ENCODE results near the gene CXCL5. TPM values are rescaled to one million over a fixed set of nuclear protein-coding genes. Genes with fewer than 3 reads are reported as not detected.

CXCL5 gene
- total and polyA plus RNA-seq, 8 donors = 1.3 to 40.1 (median 13.1) TPM; not detected in 2

GRCh38 chr4:74032064-74032463, 33.6 kb upstream of the CXCL5 start:
- TF ChIP-seq POLR2AphosphoS5 (IDR thresholded peaks at IDR 0.05) = no peak
- no peak for TF ChIP-seq POLR2A (IDR thresholded peaks at IDR 0.05)
- DNase-seq = peak in 1 of 2 donors; percentile 34
- Histone ChIP-seq H3K4me3 (no peak overlapping the region), H3K36me3 (no peaks in the 10 kb centered on the region), H3K4me1 (peaks cover 0 to 4% (median 0%) of the 10 kb centered on the region in 4 donors), H3K9me3 (no peaks in the 10 kb centered on the region), H3K27ac (peak overlapping the region in 1 of 5 donors; percentile 10), H3K27me3 (no peaks in the 10 kb centered on the region)
- intact Hi-C loops (cut with DNase I; ENCODE audit: low total_unique reads) = no loop called here

GRCh38 chr4:74031576-74031975, 33.1 kb upstream of the CXCL5 start:
- Histone ChIP-seq H3K27ac (peak overlapping the region in 1 of 5 donors; percentile 10), H3K36me3 (no peaks in the 10 kb centered on the region), H3K4me3 (no peak overlapping the region), H3K4me1 (peaks cover 0 to 4% (median 0%) of the 10 kb centered on the region in 4 donors), H3K9me3 (no peaks in the 10 kb centered on the region), H3K27me3 (no peaks in the 10 kb centered on the region)
- no peak for DNase-seq
- TF ChIP-seq EP300 (IDR thresholded peaks at IDR 0.05) = no peak
- TF ChIP-seq POLR2A (IDR thresholded peaks at IDR 0.05) = no peak
- no peak for TF ChIP-seq CTCF (IDR thresholded peaks at IDR 0.05)
- TF ChIP-seq POLR2AphosphoS5 (IDR thresholded peaks at IDR 0.05) = no peak
- intact Hi-C loops (cut with DNase I; ENCODE audit: low total_unique reads) = no loop called here

- peaks cover 0 to 4% (median 0%) of the 10 kb centered on the region in 4 donors for H3K4me1 ChIP-seq
- no peaks in the 10 kb centered on the region for H3K9me3 ChIP-seq
- H3K4me3 ChIP-seq = no peak overlapping the region
- no peak overlapping the region for H3K27ac ChIP-seq
- no peak for DNase-seq
- no peaks in the 10 kb centered on the region for H3K27me3 ChIP-seq
- no peaks in the 10 kb centered on the region for H3K36me3 ChIP-seq
- intact Hi-C loops (cut with DNase I; ENCODE audit: low total_unique reads) = no loop called here
- TF ChIP-seq CTCF (IDR thresholded peaks at IDR 0.05) (no peak), EP300 (IDR thresholded peaks at IDR 0.05) (no peak), POLR2AphosphoS5 (IDR thresholded peaks at IDR 0.05) (no peak), POLR2A (IDR thresholded peaks at IDR 0.05) (no peak)
Observed at GRCh38 chr4:74030285-74030684, 31.8 kb upstream of the CXCL5 start.

- TF ChIP-seq POLR2A (IDR thresholded peaks at IDR 0.05) (no peak), CTCF (IDR thresholded peaks at IDR 0.05) (no peak), EP300 (IDR thresholded peaks at IDR 0.05) (no peak), POLR2AphosphoS5 (IDR thresholded peaks at IDR 0.05) (no peak)
- intact Hi-C loops (cut with DNase I; ENCODE audit: low total_unique reads) = no loop called here
- H3K4me3 ChIP-seq = no peak overlapping the region
Observed at GRCh38 chr4:74028504-74028903, 30.0 kb upstream of the CXCL5 start.

GRCh38 chr4:74023709-74024108, 25.2 kb upstream of the CXCL5 start:
- H3K27ac ChIP-seq = peak overlapping the region in 4 of 5 donors; percentile 58 to 83 (median 64)
- H3K4me3 ChIP-seq = no peak overlapping the region
- H3K27me3 ChIP-seq = no peaks in the 10 kb centered on the region
- WGBS, 5 donors = 36 to 68% (median 46%) methylated on average over 2 of the region's 2 CpGs
- intact Hi-C loops (cut with DNase I; ENCODE audit: low total_unique reads) = no loop called here
- DNase-seq = peak in 1 of 2 donors; percentile 74
- no peaks in the 10 kb centered on the region for H3K9me3 ChIP-seq
- H3K4me1 ChIP-seq = peaks cover 0 to 4% (median under 1%) of the 10 kb centered on the region in 4 donors
- H3K36me3 ChIP-seq = no peaks in the 10 kb centered on the region
- TF ChIP-seq POLR2A (IDR thresholded peaks at IDR 0.05) (no peak), POLR2AphosphoS5 (IDR thresholded peaks at IDR 0.05) (peak in 2 of 3 donors; percentile 38 to 73)

More at GRCh38 chr4:74028504-74028903, 30.0 kb upstream of the CXCL5 start:
- H3K9me3 ChIP-seq = no peaks in the 10 kb centered on the region
- no peak overlapping the region for H3K27ac ChIP-seq
- H3K27me3 ChIP-seq = no peaks in the 10 kb centered on the region
- no peaks in the 10 kb centered on the region for H3K36me3 ChIP-seq
- no peak for DNase-seq
- H3K4me1 ChIP-seq = peaks cover 0 to 4% (median 0%) of the 10 kb centered on the region in 4 donors
- 2 to 61% (median 49%) methylated on average over 1 of the region's 1 CpG for WGBS, 5 donors
